PC-3 (cell line): ENCODE data around the gene ANKRD22. TPM values are rescaled to one million over a fixed set of nuclear protein-coding genes. Genes with fewer than 3 reads are reported as not detected.

ENCODE experiments used
- ATAC-seq: fragments of 200-7000 bp; cut with Tn5 transposase; 2 replicates; pipeline ENCODE4 v1.9.1; 2020; ENCODE audit warnings: mild to moderate bottlenecking, moderate library complexity
- BruUV-seq: library from RNA; stranded (reverse); fragments of 400-500 nt; replicated peaks from 2 replicates; lab custom pipeline; 2021; lab: Mats Ljungman, UMichigan
- CTCF ChIA-PET: fragments of 300-600 bp; sonication (Branson Sonifier 250); formaldehyde crosslinking; loops from one replicate; lab custom pipeline; 2022; ENCODE audit warnings: antibody characterized with exemption; lab: Charles Lee
- POLR2A ChIA-PET: fragments of 300-600 bp; sonication (Branson Sonifier 250); formaldehyde crosslinking; loops from one replicate; lab custom pipeline; 2022; ENCODE audit warnings: antibody characterized with exemption; ENCODE audit not compliant: unreplicated experiment; lab: Charles Lee
- DNase-seq: peaks from one replicate; pipeline ENCODE4 v3.0.0-alpha.2; 2015
- H2AFZ ChIP-seq: fragments of 300-600 bp; sonication (generic); 2 replicates; pipeline ENCODE4 v1.6.0; 2016; ENCODE audit warnings: antibody characterized with exemption, low read length
- H3F3A ChIP-seq: fragments of 300-600 bp; sonication (generic); one replicate; pipeline ENCODE4 v1.6.0; 2017; ENCODE audit warnings: antibody characterized with exemption, low read length, control low read depth, mild to moderate bottlenecking; ENCODE audit not compliant: unreplicated experiment
- H3K27ac ChIP-seq: fragments of 300-600 bp; sonication (generic); 2 replicates; pipeline ENCODE4 v1.5.1; 2016; ENCODE audit warnings: mild to moderate bottlenecking, low read length
- H3K27me3 ChIP-seq: fragments of 300-600 bp; sonication (generic); 2 replicates; pipeline ENCODE4 v1.6.1; 2016; ENCODE audit warnings: low read length, mixed read lengths
- H3K36me3 ChIP-seq: fragments of 300-600 bp; sonication (generic); 2 replicates; pipeline ENCODE4 v1.6.1; 2016; ENCODE audit warnings: low read depth, mixed run types, low read length, mixed read lengths
- H3K4me1 ChIP-seq: fragments of 300-600 bp; sonication (generic); 2 replicates; pipeline ENCODE4 v1.5.1; 2016; ENCODE audit warnings: low read length; ENCODE audit not compliant: insufficient read depth
- H3K4me2 ChIP-seq: fragments of 300-600 bp; sonication (generic); 2 replicates; pipeline ENCODE4 v1.6.0; 2016; ENCODE audit warnings: low read length
- H3K4me3 ChIP-seq: fragments of 300-600 bp; sonication (generic); 2 replicates; pipeline ENCODE4 v1.5.1; 2016; ENCODE audit warnings: mild to moderate bottlenecking, low read length, mixed read lengths
- H3K79me2 ChIP-seq: fragments of 300-600 bp; sonication (generic); 2 replicates; pipeline ENCODE4 v1.6.1; 2017; ENCODE audit warnings: low read length, mixed read lengths
- H3K9ac ChIP-seq: fragments of 300-600 bp; sonication (generic); 2 replicates; pipeline ENCODE4 v1.6.0; 2016; ENCODE audit warnings: mild to moderate bottlenecking, low read length
- H3K9me2 ChIP-seq: fragments of 300-600 bp; sonication (generic); replicated peaks from 2 replicates; pipeline ENCODE4 v1.6.1; 2016; ENCODE audit warnings: mixed run types, low read length, mixed read lengths
- H3K9me3 ChIP-seq: fragments of 300-600 bp; sonication (generic); 2 replicates; pipeline ENCODE4 v1.6.1; 2016; ENCODE audit warnings: low read length, mixed read lengths
- H4K20me1 ChIP-seq: fragments of 300-600 bp; sonication (generic); 2 replicates; pipeline ENCODE4 v1.6.1; 2016; ENCODE audit warnings: low read length, mixed read lengths
- CTCF ChIP-seq: fragments of 300-600 bp; sonication (generic); conservative IDR thresholded peaks from 2 replicates; pipeline ENCODE4 v1.5.1; 2017; ENCODE audit warnings: antibody characterized with exemption, low read depth, mild to moderate bottlenecking, low read length
- EZH2 ChIP-seq: fragments of 300-600 bp; sonication (generic); IDR thresholded peaks from one replicate; pipeline ENCODE4 v1.6.1; 2017; ENCODE audit warnings: antibody characterized with exemption, mild to moderate bottlenecking, low read length; ENCODE audit not compliant: unreplicated experiment
- EZH2phosphoT487 ChIP-seq: fragments of 300-600 bp; sonication (generic); IDR thresholded peaks from 2 replicates; pipeline ENCODE4 v1.6.1; 2018; ENCODE audit warnings: mild to moderate bottlenecking, antibody characterized with exemption, low read length, borderline replicate concordance
- intact Hi-C: fragments of 100-400 bp; cut with micrococcal nuclease; formaldehyde crosslinking; loops from 2 replicates; pipeline ENCODE4 v1.9.0; 2023
- total RNA-seq: library from RNA; depleted of rRNA; stranded (reverse); fragments of >200 nt; gene quantifications from 2 replicates; pipeline ENCODE4 v1.2.3, GENCODE V29; 2014

The ANKRD22 gene
- total RNA-seq, 1 experiment from 2014 or later, result 5.0 TPM

DNA sequence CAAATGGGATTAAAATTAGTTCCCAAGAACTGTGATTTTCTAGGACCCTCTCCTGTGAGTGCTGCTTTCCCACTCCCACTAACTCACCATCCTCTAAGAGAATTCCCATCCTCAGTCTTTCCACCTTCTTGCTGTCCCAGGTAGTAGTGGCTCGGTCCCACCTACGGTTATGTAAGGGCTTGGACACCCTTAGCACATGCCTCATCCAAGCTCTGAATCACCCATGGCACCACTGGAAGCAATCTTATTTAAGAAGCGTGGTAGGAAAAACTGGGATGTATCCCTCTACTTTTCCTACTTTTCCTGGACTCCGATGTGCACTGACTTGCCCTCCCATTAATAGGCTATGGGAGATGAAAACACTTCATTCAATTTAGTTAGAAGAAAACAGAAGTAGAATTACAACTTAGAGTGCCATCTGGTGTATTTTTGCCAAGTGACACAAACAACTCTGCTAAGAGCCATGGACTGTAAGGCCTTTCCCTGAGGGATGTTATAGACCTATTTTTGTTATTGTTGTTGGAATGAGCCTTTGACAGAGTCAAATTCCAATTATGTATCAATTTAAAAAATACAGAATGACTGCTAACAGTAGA is 13.7 kb upstream of the ANKRD22 start:
- Histone ChIP-seq H3K9ac (no peak overlapping the region), H3K36me3 (no peaks in the 10 kb centered on the region), H3K4me2 (no peak overlapping the region), H3K27me3 (no peaks in the 10 kb centered on the region), H3F3A (no peaks in the 10 kb centered on the region), H3K27ac (no peak overlapping the region), H3K9me3 (no peaks in the 10 kb centered on the region), H3K4me1 (peaks cover 12% of the 10 kb centered on the region), H4K20me1 (no peaks in the 10 kb centered on the region), H2AFZ (no peak overlapping the region), H3K4me3 (no peak overlapping the region), H3K79me2 (no peaks in the 10 kb centered on the region), H3K9me2 (no peaks in the 10 kb centered on the region)
- TF ChIP-seq EZH2, result no peak
- TF ChIP-seq CTCF, result peak; percentile 56
- ATAC-seq, result peak; percentile 51; the same call in 1 of the 2 replicates
- ChIA-PET CTCF (interaction anchor here (0.6 to 1.2 kb wide), 2 partner anchors 29 to 67 kb away, joined by 3 read pairs; no protein-coding TSS in a partner anchor), POLR2A (no interaction called here)
- intact Hi-C loops, result loop anchor here (1.0 kb wide), 1 partner anchor 30 kb away; no protein-coding TSS in a partner anchor
- no TSS peak for BruUV-seq
- DNase-seq, result peak; percentile 56

DNA sequence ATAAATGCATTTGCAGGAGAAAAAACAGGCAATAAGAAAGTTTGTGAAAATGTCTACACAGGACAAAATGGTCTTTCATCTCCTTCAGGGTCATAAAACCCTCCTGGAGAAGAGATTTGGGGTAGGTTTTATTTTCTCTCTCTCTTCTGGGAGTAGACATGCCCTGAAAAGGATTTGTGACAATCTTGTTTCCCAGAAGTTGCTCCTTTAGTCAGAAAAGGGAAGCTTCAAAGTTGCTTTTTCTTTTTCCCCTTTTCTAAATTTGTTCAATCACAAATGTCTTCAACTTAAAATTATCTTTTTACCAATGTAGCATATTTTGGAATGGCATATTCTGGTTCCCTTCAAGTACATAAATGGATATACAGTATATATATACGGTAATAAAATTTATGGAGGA is 9.4 kb upstream of the ANKRD22 start:
- DNase-seq (no peak), ATAC-seq (no peak)
- intact Hi-C loops, result no loop called here
- ChIA-PET POLR2A (no interaction called here), CTCF (interaction anchor here (0.7 kb wide), 1 partner anchor 11 kb away, joined by 3 read pairs; no protein-coding TSS in a partner anchor)
- no peak overlapping the region for H2AFZ ChIP-seq
- H3K27me3 ChIP-seq, result no peaks in the 10 kb centered on the region
- no peaks in the 10 kb centered on the region for H3K9me2 ChIP-seq
- H3F3A ChIP-seq, result no peaks in the 10 kb centered on the region
- no peaks in the 10 kb centered on the region for H3K36me3 ChIP-seq
- no peak overlapping the region for H3K4me2 ChIP-seq
- H4K20me1 ChIP-seq, result no peaks in the 10 kb centered on the region
- no peak overlapping the region for H3K27ac ChIP-seq
- peaks cover 22% of the 10 kb centered on the region for H3K4me1 ChIP-seq
- no peaks in the 10 kb centered on the region for H3K9me3 ChIP-seq
- TF ChIP-seq EZH2, result no peak
- TF ChIP-seq CTCF, result no peak
- TF ChIP-seq EZH2phosphoT487, result no peak
- no TSS peak for BruUV-seq
- H3K9ac ChIP-seq, result no peak overlapping the region
- no peaks in the 10 kb centered on the region for H3K79me2 ChIP-seq
- no peak overlapping the region for H3K4me3 ChIP-seq

DNA sequence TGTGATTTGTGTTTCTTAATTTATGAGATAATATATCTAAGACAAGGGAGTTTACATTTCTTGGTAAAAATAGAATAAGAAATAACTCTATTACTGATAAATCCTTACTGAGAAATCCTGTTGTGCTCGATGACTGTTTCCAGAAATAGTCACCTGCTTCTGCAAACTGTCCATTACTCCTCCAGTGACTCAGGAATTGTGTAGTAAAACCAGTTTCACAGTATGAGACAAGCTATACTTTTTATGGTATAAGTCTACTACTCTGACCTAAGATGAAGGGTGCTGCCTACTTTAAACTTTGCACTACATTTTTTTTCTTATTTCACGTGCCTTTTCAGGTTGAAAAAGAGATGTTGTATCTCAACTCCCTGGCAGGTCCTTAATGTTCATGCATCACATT is 6.8 kb upstream of the ANKRD22 start:
- ATAC-seq (peak; percentile 88), DNase-seq (peak; percentile 83)
- Histone ChIP-seq H3K36me3 (no peaks in the 10 kb centered on the region), H3K79me2 (no peaks in the 10 kb centered on the region), H3K27me3 (no peaks in the 10 kb centered on the region), H3K9me2 (no peaks in the 10 kb centered on the region), H4K20me1 (no peaks in the 10 kb centered on the region), H3K4me1 (peaks cover 25% of the 10 kb centered on the region), H3K4me3 (no peak overlapping the region), H2AFZ (0 out of 2 replicates have a peak overlapping the region, but pooled peaks have one; percentile 24), H3F3A (no peaks in the 10 kb centered on the region), H3K4me2 (peak overlapping the region; percentile 69), H3K9me3 (no peaks in the 10 kb centered on the region), H3K9ac (no peak overlapping the region), H3K27ac (peak overlapping the region; percentile 55)
- no TSS peak for BruUV-seq
- ChIA-PET POLR2A (no interaction called here), CTCF (interaction anchor here (0.6 kb wide), 1 partner anchor 10 kb away, joined by 3 read pairs; no protein-coding TSS in a partner anchor)
- intact Hi-C loops, result no loop called here
- TF ChIP-seq EZH2phosphoT487 (no peak), CTCF (no peak)
